HS-5 (cell line): ENCODE data around the gene CARHSP1.
"Not testable (repeated sequence)": the region's sequence is repeated elsewhere in the genome, so short reads cannot be mapped to it uniquely, and the experiment has no call there.

Experiments
- DNase-seq: peaks from one replicate; pipeline ENCODE4 v3.0.0-alpha.2; 2012; ENCODE audit warnings: low read depth

CARHSP1 gene

DNA sequence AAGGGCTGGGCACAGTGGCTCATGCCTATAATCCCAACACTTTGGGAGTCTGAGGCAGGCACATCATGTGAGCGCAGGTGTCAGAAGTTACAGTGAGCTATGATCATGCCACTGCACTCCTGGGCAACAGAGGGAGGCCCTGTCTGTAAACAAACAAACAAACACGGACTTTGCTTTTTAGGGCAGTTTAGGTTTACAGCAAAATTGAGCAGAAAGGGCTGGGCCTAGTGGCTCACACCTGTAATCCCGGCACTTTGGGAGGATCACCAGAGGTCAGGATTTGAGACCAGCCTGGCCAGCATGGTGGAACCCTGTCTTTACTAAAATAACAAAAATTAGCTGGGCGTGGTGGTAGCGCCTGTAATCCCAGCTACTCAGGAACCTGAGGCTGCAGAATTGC lies 3.3 kb upstream of the CARHSP1 start:
- DNase-seq, result no peak

DNA sequence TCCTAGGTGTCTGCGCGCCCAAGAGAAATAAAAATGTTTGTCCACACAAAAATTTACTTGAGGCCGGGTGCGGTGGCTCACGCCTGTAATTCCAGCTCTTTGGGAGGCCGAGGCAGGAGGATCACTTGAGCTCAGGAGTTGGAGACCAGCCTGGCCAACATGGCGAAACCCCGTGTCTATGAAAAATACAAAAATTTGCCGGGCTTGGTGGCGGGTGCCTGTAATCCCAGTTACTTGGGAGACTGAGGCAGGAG lies 1.1 kb upstream of the CARHSP1 start:
- DNase-seq, result not testable (repeated sequence)

DNA sequence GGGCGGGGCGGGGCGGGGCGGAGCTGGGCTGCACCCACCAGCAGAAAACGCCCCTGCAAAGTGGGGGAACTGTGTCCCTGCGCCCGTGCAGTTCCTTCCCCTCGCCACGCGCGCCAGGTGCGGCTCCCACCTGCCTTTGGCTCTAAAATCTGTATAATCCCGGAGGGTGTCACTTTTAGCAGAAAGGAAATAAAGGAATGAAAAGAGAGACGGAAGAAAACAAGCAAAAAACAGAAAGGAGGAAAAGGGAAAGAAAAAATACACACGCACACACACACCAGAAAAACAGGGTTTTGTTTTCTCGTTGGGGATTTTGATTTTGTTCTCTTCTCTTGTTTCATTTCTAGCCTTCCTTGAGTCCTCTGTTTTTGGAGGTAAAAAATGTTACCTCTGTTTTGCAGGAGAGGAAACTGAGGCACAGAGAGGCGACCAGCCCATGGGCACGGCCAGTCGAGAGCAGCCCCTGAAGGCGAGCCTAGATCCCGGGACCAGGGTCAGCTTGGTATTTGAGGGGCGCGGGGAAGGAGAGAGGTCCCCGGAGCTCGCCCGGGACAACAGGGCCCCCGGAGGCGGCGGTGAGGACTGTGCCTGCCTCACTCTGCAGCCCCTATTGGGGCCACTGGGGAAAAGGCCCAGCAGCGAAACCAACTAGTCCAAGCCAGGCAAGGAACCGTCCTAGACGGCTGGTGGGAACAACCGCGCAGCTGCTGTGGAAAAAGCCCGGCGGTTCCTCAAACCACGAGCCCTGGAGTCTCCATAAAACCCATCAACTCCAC lies 594 bp upstream of the CARHSP1 start:
- no peak for DNase-seq

DNA sequence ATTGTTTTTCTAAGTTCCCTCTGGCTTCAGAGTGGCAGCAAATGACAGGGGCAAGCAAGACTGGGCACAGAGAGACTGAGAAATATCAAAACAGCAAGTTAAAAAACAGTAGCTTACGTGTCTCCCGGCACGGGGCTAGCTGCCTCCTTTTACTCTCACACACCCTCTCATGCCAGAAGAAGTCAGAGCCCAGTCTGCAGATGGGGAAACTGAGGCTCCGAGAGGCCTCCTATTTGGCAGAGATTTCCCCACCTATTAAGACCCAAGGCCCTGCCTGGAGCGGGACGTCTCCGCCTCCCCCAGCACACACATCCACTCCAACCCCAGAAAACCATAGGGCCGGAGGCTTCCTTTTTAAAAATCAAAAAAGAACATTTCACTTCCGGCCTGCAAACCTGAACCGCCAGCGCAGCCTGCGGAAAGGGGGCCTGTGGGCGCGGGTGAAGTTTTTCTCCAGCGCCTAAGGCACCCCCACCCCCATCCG lies 832 bp downstream of the CARHSP1 start:
- DNase-seq, result no peak

DNA sequence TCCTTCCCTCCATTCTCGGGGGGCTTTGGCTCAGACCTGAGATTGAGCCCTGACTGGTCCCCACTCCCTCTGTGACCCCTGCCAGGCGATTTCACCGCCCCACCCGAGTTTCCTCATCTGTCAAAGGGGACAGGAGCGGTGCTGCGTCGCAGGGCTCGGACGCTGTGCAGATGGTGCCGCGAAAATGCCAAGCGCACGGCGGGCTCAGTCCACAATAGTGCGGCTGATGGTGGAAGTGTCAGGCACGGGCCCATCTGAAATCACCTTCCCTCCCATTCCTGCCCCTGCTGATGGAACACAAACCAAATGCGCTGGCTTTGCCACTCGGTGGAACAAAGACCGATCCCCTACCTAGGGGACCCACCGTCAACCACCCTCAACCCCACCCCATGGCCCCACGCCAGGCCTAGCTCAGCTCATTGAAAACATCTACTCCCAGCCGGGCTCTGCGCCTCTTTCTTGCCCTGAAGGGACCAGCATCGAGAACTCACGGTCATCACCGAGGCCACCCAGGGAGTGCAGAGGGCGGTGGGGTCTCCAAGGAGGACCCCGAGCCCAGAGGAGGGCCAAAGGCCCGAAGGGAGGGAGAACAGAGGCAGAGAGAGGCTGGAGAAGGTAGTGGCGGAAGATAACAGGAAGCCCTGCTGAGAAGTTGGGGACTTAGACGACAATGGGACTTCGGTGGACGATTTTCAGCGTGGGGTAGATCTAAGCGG lies 1.4 kb downstream of the CARHSP1 start:
- no peak for DNase-seq

DNA sequence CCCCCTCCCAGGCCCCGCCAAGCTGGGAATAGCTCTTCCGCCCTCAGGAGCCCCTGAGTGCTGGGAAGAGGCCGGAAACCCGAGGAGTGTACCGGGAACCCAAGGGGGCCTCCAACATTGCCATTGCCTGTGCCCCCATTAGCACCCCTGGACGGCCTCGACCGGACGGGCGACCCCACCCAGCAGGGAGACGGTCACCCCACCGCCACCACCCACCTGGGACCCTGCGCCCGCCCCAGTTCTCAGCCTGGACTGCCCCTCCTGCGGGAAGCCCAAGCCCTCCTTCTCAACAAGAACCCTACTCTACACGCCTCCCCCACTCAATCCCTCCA lies 2.0 kb downstream of the CARHSP1 start:
- no peak for DNase-seq

DNA sequence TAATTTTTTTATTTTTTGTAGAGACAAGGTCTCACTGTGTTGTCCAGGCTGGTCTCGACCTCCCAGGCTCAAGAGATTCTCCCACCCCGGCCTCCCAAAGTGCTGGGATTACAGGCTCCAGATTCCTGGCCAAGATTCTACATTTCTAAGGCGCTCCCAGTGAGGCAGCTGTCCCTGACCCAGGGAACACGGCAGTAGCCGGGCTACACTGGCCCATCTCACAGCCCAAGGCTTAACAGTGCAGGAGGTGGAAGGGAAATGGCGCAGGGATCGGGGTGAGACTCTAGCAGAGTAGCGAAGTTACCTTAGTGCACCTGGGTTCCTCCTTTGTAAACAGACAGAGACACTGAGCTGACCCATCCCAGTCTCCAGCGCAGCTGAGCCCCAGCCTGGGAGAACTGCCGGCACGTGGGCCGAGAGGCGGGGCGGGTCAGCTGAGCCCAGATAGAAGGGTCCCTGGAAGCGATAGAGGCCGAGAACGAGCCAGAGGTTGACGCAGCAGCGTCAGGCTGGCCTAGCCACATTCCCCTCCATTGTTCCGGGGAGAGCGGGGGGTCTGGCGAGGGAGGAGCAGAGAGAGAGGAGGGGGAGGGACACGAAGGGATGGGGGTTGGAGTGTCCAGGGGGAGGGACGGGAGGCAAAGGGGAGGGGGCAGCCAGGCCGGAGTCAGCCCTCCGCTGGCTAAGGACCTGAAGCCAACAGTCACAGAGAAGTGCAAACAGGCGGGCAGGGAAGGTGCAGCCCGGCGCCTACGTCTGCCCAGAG lies 2.5 kb downstream of the CARHSP1 start:
- DNase-seq, result no peak

DNA sequence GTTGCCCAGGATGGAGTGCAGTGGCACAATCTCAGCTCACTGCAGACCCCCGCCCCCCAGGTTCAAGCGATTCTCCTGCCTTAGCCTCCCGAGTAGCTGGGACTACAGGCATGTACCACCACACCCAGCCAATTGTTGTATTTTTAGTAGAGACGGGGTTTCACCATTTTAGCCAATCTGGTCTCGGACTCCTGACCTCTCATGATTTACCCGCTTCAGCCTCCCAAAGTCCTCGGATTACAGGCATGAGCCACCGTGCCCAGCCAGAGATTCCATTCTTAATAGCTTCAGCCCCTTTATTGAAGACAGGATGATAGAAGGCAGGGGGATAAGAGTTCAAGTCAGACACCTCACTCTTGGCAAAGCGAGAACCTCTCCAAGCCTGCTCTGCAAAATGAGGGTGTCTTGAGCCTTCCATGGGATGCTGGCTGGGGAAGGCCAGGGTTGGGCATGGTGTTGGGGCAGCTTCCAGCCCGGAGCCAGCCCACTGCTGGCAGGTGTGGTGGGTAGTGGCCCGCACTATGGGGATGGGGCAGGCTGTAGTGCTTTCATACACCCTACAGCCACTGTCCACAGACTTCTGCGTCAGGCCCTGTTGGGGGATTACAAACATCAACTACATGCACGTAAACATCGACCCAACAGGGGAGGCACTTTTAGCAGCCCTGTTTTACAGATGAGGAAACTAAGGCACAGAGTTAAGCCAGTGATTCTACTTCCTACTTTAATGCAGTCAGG lies 3.5 kb downstream of the CARHSP1 start:
- DNase-seq, result no peak

DNA sequence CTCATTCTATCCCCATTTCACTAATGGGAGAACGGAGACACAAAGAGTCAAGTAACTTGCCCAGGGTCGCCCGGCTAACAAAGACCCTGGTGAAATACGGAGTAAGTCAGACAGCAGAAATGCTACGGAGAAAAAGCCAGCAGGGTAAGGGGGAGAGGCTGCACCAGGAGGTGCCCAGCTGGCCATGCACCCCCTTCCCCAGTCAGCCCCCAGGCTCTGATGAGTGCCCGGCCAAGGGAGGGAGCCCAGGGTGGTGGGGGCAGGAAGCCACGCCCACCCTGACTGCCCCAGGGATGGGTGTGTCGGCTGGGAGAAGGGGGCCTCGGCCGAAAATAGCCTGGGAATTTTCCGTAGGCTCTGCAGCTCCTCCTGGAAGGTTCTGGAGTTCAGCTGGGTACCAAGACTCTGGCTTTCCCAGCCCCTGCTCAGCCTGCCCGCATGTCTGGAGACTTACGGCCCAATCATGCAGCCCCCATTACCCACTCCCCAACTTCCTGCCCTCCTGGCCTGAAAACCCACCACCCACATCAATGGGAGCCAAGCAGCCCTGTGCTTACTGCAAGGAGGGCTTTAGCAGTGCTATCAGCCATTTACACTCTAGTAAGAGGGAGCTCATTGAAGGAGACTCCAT lies 4.2 kb downstream of the CARHSP1 start:
- DNase-seq, result no peak

DNA sequence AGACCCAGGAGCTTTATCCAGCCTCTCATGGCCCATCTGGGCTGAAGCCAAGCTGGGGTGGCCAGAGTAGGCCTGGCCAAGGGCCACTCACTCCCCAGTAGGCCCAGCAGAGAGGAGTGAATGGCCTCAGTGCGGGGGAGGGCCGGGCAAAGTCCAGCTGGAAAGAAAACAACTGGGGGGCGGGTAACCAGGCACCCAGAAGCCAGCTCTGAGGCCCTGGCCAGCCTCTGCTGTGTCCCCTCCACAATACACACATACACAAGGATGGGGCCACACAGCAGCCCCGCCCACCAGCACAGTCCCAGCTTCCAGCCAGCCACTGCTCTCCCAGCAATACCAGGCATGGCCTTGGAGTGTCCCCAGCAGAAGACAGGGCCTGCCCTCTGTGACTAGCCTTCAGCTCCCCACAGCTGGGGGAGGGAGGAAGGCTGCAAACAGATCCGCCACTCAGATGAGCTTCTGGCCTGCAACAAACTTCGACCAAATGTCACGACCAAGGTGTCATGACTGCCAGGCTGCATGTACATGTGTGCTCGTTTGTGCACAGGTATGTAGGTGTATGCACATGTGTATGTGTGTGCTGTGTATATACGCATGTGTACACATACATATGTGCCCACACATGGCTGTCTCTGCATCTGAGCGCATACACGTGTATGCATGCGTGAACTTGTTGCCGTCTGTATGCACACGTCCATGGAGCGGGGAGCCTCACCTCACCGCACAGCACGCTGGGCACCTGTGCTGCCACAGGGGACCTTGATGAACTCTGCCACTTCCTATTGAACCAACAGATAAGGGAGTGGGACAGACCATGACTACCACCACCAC lies 5.0 kb downstream of the CARHSP1 start:
- DNase-seq, result no peak

DNA sequence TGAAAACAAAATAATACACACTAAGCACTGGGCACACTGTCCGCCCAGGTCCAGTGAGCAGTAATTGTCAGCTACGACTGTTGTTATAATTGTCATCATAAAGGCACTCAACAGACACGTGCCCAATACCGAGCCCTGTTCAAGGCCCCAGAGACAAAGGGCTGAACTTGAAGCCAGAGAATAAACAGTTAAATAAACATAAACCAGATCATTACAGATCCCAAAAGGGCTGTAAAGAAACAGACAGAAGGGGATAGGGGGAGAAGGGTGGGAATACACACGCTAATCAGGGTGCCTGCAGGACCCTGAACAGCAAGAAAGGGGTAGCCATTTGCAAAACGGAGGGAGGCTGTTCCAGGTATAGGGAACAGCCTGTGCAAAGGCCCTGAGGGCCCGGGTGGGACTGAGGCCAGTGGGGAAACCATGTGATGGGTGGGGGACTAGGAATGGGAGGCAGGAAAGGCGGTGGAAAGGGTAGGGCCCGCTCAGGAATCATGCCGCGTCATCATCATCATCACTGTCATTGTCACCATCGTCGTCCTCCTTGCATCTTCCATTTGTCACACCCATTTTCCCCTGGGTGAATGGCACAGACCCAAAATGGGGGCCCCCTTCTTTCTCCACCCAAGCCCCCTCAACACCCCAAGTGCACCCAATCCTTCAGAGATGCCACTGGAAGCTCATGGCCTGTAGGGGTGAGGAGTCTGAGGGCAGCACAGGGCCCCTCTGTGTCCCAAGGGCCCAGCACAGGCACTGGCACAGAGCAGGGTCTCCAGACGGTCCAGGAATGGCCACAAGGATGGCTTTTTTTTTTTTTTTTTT lies 6.3 kb downstream of the CARHSP1 start:
- no peak for DNase-seq

DNA sequence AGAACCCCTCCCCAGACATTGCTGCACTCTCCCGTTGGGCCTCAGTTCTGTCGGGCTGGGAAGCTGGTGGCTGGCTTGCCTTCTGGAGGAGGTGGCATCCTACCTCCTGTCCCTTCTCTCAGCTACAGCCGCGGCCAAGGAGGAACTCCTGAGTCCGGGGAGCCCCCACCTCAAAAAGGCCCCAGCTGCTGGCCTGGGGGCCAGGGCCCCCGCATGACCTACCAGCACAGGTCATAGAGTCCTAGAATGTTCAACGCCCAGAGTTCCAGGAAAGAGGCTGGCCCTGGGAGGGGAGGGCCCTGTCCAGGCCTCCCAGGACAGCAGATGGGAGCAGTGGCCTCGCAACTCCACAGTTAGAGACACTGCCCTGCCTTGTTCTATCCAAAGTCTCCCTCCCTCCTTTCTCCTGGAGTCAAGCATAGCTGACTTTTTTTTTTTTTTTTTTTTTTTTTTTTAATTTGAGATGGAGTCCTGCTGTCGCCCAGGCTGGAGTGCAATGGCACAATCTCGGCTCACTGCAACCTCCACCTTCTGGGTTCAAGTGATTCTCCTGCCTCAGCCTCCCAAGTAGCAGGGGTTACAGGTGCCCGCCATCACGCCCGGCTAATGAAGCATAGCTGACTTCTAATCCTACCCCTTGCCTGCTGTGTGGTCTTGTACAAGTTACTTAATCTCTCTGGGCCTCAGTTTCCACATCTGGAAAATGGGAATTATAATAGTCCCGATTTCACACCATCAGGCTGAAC lies 7.1 kb downstream of the CARHSP1 start:
- DNase-seq, result no peak

DNA sequence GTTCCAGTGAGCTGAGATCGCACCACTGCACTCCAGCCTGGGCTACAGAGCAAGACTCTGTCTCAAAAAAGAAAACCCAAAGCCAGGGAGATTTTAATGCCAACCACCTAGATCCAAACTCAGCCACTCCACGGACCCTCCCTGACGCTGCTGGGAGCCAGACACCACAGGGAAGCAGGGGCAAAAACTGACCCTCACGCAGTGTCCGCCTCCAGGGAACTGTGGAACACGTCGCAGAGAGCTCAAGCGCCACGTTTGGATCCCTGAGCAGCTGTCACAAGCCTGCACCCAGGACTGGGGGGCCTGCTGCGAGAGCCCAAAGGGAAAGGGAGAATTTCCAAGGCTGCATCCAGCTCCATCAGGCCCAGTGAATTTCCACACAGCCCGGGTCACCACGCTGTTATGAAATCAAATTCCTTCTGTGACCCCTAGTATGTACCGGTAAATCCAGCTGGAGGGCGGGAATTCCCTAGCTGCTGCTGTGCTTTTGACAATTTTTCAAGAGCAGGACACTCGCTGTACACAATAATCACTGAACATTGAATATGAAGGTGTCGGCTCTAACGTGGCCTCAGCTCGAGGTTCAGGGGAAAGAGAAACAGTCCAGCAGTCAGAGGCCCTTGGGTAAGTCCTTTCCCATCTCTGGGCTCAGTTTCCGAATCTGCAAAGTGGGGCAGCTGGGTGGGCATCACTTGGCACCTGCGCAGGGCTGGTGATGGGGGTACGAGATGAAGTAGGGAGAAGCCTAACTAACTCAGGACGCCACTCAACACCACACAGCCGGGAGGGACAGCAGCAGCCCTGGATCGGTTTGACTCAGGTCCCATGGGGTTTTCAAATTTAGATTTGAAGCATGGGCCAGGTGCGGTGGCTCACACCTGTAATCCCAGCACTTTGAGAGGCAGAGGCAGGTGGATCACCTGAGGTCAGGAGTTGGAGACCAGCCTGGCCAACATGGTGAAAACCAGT lies 8.6 kb downstream of the CARHSP1 start:
- no peak for DNase-seq

DNA sequence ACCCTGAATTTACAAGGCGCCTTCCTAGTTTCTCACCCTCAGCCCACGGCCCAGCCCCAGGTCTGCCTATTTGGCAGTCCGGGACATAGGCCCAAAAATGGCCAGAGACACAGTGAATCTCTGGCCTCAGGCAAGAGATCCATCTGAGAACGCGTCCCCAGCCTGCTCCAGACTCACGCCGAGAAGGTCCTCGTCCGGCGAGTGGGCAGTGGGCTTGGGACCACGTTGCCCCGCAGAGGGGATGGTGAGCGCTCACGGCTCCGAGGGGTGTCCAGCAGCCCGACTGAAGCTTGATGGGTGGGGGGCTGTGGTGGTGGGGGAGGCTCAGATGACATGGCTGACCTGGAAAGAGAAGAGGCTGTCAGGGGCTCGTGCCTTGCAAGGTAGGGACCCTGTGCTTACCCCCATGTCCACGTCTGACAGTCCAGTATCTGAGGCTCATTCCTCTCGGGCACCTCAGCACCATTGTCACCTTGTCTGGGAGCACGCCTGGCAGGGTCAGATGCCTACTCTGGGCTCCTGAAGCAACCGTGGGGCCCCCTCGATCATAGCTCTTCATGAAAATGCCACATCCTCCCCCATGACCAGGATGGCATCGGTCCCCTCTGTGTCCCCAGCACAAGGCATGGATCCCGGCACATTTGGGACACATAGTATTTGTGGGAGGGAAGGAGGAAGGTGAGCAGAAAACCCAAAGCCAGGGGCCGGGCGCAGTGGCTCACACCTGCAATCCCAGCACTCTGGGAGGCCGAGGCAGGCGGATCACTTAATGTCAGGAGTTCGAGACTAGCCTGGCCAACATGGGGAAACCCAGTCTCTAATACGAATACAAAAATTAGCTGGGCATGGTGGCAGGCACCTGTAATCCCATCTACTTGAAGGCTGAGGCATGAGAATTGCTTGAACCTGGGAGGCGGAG lies 9.6 kb downstream of the CARHSP1 start:
- DNase-seq, result no peak

DNA sequence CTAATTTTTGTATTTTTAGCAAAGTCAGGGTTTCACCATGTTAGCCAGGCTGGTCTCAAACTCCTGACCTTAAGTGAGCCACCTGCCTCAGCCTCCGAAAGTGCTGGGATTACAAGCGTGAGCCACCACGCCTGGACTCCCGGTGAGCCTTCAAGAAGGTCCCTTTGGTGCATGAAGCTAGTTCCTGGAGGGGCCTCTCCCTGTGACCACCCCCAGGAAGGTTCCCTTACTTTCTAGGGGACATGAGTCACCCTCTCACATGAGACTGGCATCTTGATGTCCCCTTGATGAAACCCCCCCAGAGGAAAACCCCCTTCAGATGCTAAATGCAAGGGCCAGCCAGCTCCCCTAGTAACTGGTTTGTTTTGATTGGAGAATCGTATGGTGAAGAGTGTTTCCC lies 12.8 kb downstream of the CARHSP1 start:
- no peak for DNase-seq

DNA sequence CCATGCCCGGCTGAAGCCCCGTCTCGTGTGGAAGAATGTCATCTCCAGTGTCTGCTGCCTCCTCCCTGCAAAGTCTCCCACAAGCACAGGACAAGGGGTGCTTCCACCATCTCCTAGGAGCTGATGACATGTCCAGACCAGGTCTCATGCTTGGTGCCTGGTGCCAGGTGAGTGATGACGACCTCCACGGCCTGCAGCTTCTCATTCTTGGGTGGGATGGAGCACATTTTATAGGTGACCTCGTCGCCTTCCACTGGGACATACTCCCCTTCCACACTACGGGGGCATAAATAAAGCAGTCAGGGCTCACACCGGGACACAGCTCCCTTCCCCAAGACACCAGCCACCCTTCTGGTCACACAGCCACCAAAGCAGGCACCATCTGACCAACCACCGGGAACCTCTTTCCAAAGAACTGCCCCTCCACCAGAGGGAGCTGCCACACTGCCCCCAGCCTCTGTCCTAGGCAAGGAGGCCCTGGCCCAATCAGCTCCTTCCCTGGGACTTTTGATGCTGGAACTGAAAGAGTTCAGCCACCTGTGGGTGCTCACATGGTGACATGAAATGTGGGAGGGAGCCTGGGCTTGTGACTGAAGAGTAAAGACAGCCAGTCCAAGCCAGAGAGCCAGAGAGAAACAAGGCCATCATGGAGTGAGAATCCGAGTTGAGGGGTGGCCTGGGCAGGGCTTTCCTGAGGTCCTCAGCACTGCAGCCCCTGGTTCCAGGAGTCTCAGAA lies 13.6 kb downstream of the CARHSP1 start:
- no peak for DNase-seq
